Uterus (tissue), 2 donors: ENCODE measurements around the gene TXNRD2.

Experiments used
- POLR2A ChIP-seq, 2 donors: fragments of 450-650 bp; IDR thresholded peaks; one replicate each; pipeline ENCODE4 v1.6.1; 2016; ENCODE audit warnings: antibody characterized with exemption in 2 of 2, mild to moderate bottlenecking in 1 of 2, moderate library complexity in 1 of 2
- TF ChIP-seq, protein P1 (sequence below), 4 experiments: fragments of 200-600 bp in 2 of 4; fragments of 450-650 bp in 2 of 4; sonication (generic) in 2 of 4; IDR thresholded peaks; one replicate each; pipeline ENCODE4 v1.5.1; 2016 to 2019; ENCODE audit warnings: antibody characterized with exemption in 4 of 4, mild to moderate bottlenecking in 2 of 4, moderate library complexity in 1 of 4

DNA sequence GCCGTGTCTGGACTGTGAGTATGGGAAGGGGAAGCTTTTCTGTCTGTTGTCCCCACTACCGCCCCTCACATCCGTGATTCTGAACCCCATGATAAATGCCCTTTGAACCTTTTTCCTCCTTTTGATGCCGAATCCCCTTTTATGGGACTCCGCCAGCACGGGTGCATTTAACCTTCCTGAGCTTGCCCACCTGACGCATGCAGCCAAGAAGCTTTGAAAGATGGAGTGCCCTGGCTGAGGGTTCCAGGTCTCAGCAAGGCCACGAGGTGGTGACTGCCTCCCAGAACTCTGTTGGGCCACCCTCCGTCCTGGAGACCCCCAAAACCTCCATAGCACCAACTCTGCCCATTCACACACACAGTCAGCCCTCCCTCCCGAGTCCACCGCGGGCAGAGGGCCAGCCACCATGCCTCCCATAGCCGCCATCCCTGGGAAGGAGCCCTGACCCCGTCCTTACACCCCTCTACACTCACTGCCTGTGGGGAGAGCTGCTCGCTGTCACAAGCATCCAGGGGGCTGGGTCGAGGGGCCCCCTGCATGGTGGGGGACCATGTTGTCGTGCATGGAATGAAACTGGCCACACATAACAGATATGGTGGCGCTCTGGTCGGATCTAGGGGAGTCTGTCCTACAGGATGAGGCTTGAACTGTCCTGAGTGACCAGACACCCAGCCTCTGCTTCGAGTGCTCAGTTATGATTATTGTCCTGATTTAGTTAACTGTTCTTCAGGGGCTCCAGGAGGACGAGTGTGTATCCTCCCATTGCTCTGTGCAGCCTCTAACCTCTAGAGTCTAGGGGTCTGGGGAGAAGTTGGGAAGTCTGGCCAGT lies 868 bp downstream of the TXNRD2 start:
- TF ChIP-seq, protein P1, sequence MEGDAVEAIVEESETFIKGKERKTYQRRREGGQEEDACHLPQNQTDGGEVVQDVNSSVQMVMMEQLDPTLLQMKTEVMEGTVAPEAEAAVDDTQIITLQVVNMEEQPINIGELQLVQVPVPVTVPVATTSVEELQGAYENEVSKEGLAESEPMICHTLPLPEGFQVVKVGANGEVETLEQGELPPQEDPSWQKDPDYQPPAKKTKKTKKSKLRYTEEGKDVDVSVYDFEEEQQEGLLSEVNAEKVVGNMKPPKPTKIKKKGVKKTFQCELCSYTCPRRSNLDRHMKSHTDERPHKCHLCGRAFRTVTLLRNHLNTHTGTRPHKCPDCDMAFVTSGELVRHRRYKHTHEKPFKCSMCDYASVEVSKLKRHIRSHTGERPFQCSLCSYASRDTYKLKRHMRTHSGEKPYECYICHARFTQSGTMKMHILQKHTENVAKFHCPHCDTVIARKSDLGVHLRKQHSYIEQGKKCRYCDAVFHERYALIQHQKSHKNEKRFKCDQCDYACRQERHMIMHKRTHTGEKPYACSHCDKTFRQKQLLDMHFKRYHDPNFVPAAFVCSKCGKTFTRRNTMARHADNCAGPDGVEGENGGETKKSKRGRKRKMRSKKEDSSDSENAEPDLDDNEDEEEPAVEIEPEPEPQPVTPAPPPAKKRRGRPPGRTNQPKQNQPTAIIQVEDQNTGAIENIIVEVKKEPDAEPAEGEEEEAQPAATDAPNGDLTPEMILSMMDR (IDR thresholded peaks at IDR 0.05), result no peak
- no peak for TF ChIP-seq POLR2A (IDR thresholded peaks at IDR 0.05)
